Measurements from ENCODE around the gene OSCP1.
A peak's percentile ranks its signal among the peaks of the same experiment; 100 is the strongest.

Gene OSCP1

GRCh38 chr1:36380782-36381181 lies 69.5 kb downstream of the OSCP1 start:
- no peak for DNase-seq

- no peak for DNase-seq
Observed at GRCh38 chr1:36380143-36380619, 70.1 kb downstream of the OSCP1 start.

GRCh38 chr1:36377791-36378492 lies 72.3 kb downstream of the OSCP1 start:
- DNase-seq = no peak

- no peak for DNase-seq
Observed at GRCh38 chr1:36372617-36373016, 77.6 kb downstream of the OSCP1 start.

- peak; percentile 64 for DNase-seq
Observed at GRCh38 chr1:36369061-36369861, 81.0 kb downstream of the OSCP1 start.

Data from COR-L47 (cell line).